Occipital lobe (tissue), 2 donors: ENCODE results near the gene CADPS. TPM values are rescaled to one million over a fixed set of nuclear protein-coding genes. Genes with fewer than 3 reads are reported as not detected.

ENCODE experiments used
- DNase-seq: peaks from one replicate; lab custom pipeline; 2025; lab: John Stamatoyannopoulos, UW
- total RNA-seq: library from RNA; depleted of rRNA; stranded (reverse); fragments of >200 nt; gene quantifications from one replicate; pipeline ENCODE4 v1.2.3, GENCODE V29; 2014

Gene CADPS
- 206 TPM for total RNA-seq

- peak; percentile 62 for DNase-seq
These were observed at the start of gene CADPS for GRCh38 chr3:62874711-62875557. TSS of gene CADPS (minus strand) at chr3:62875416. CDS start at chr3:62875029, 387 bp downstream.

- DNase-seq, result no peak
These were observed 47.9 kb upstream of the CADPS start for GRCh38 chr3:62923066-62923465.

- no peak for DNase-seq
These were observed 47.1 kb upstream of the CADPS start for GRCh38 chr3:62922326-62922725.

- DNase-seq, result no peak
These were observed 45.2 kb upstream of the CADPS start for GRCh38 chr3:62920466-62920784.

GRCh38 chr3:62919784-62920465, 44.7 kb upstream of the CADPS start:
- no peak for DNase-seq

GRCh38 chr3:62918777-62919176, 43.6 kb upstream of the CADPS start:
- no peak for DNase-seq

- DNase-seq, result no peak
These were observed 42.9 kb upstream of the CADPS start for GRCh38 chr3:62918131-62918530.

GRCh38 chr3:62911526-62911925, 36.3 kb upstream of the CADPS start:
- DNase-seq, result no peak

- DNase-seq, result no peak
These were observed 30.1 kb upstream of the CADPS start for GRCh38 chr3:62905331-62905730.

GRCh38 chr3:62898530-62899496, 23.6 kb upstream of the CADPS start:
- no peak for DNase-seq

GRCh38 chr3:62895901-62896300, 20.7 kb upstream of the CADPS start:
- DNase-seq, result no peak

GRCh38 chr3:62892951-62893350, 17.7 kb upstream of the CADPS start:
- no peak for DNase-seq

GRCh38 chr3:62892045-62892444, 16.8 kb upstream of the CADPS start:
- DNase-seq, result no peak

GRCh38 chr3:62888778-62889177, 13.6 kb upstream of the CADPS start:
- DNase-seq, result no peak

GRCh38 chr3:62888180-62888579, 13.0 kb upstream of the CADPS start:
- DNase-seq, result peak; percentile 1

- DNase-seq, result no peak
These were observed 9.9 kb upstream of the CADPS start for GRCh38 chr3:62885136-62885535.

- DNase-seq, result no peak
These were observed 9.1 kb upstream of the CADPS start for GRCh38 chr3:62884096-62884870.

- no peak for DNase-seq
These were observed 7.5 kb upstream of the CADPS start for GRCh38 chr3:62882676-62883200.

GRCh38 chr3:62876064-62876463, 848 bp upstream of the CADPS start:
- no peak for DNase-seq

- DNase-seq, result no peak
These were observed 364 bp upstream of the CADPS start for GRCh38 chr3:62875558-62876002.
